ENCODE results near the gene GASK1A.
A peak's percentile ranks its signal among the peaks of the same experiment; 100 is the strongest.

The GASK1A gene

DNA sequence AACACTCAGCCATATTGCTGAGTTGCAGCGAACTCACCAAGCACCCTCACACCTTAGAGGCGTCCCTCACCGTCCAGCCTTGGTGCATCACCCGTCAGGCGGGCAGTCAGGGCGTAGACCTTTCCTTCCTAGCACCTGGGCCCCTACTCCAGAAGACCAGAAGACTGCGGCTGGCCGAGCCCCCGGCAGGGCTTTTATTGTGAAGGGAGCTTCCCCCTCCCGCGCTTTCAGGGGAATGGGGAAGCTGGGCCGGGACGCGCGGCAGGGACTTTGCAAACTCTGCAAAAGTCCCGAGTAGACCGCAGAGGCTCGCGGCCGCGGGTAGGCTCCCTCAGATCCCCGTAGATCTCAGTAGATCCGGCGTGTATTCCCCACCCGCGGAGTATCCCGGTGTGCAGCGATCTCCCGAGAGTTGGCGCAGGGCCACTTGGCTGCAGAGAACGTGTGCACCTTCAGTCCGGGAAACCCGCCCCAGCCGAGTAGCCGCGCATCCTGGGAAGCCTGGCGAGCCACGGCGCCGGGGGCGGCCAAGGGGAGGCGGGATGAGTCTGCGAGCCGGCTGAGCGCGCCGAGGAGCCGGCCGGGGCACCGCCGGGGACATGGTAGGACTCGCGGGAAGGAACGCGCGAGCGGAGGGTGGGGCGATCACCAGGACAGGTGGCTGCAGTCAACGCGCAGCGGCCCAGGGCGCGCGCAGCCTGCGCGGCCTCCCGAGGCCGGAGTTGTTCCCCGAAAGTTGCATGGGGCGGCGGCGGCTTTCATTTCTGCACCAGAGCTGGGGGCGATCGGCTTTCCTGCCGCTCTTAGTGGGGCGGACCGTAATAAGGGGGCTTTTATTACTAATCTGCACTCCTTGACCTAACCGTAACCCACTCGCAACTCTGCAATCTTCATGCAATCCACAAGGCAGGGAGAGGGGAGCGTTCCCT lies at the start of gene GASK1A:
GASK1A (plus strand) TSS at position 268 of the 929 bp plus-strand sequence; CDS start at position 600, 332 bp downstream.
- TF ChIP-seq CSDC2 (CRISPR knock-in tag; IDR thresholded peaks at IDR 0.05) (no peak), TSHZ2 (CRISPR knock-in tag; IDR thresholded peaks at IDR 0.05) (no peak), ZNF8 (CRISPR knock-in tag; IDR thresholded peaks at IDR 0.05) (no peak), RARB (CRISPR knock-in tag; IDR thresholded peaks at IDR 0.05) (no peak), ISL1 (CRISPR knock-in tag; IDR thresholded peaks at IDR 0.05) (no peak), ZNF565 (CRISPR knock-in tag; conservative IDR thresholded peaks at IDR 0.05; ENCODE audit: low read depth) (no peak), ZFP30 (CRISPR knock-in tag; IDR thresholded peaks at IDR 0.05) (no peak), PATZ1 (CRISPR knock-in tag; IDR thresholded peaks at IDR 0.05; ENCODE audit: borderline replicate concordance) (no peak), SNAI2 (CRISPR knock-in tag; IDR thresholded peaks at IDR 0.05) (no peak), PPARA (CRISPR knock-in tag; IDR thresholded peaks at IDR 0.05; ENCODE audit: borderline replicate concordance) (no peak), TCF4 (CRISPR knock-in tag; IDR thresholded peaks at IDR 0.05; ENCODE audit: borderline replicate concordance) (no peak), ZC3H10 (CRISPR knock-in tag; IDR thresholded peaks at IDR 0.05) (no peak), ZFP3 (CRISPR knock-in tag; IDR thresholded peaks at IDR 0.05) (no peak), GLIS3 (CRISPR knock-in tag; IDR thresholded peaks at IDR 0.05) (no peak), BACH2 (CRISPR knock-in tag; IDR thresholded peaks at IDR 0.05; ENCODE audit: borderline replicate concordance) (no peak), OSR1 (CRISPR knock-in tag; IDR thresholded peaks at IDR 0.05) (no peak)
- ATAC-seq = peak; percentile 60

DNA sequence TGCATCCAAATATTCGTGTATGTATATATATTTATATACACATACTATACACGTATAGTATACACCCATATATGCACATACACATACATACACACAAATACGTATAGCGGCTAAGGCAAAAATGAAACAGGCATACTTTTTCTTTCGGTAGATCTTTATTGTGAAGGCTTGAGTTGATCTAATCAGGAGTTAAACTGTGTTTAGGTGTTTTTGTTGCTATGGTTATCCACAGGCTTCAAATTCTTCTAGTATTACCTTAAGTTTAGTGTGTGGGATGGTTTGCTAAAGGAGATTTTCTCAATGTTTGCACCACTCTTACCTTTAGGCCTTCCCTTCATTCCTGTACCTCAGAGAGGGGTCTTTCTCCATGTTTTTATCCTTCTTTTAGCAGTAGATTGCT lies 45.0 kb upstream of the GASK1A start:
- TF ChIP-seq ZNF70 (CRISPR knock-in tag; IDR thresholded peaks at IDR 0.05) = no peak
- no peak for TF ChIP-seq TOX (CRISPR knock-in tag; IDR thresholded peaks at IDR 0.05; ENCODE audit: borderline replicate concordance)
- TF ChIP-seq ZC3H10 (CRISPR knock-in tag; IDR thresholded peaks at IDR 0.05) = no peak
- no peak for TF ChIP-seq CSDC2 (CRISPR knock-in tag; IDR thresholded peaks at IDR 0.05)
- TF ChIP-seq ZNF565 (CRISPR knock-in tag; conservative IDR thresholded peaks at IDR 0.05; ENCODE audit: low read depth) = no peak
- no peak for TF ChIP-seq GLIS3 (CRISPR knock-in tag; IDR thresholded peaks at IDR 0.05)
- TF ChIP-seq PPARA (CRISPR knock-in tag; IDR thresholded peaks at IDR 0.05; ENCODE audit: borderline replicate concordance) = no peak
- TF ChIP-seq PATZ1 (CRISPR knock-in tag; IDR thresholded peaks at IDR 0.05; ENCODE audit: borderline replicate concordance) = no peak
- TF ChIP-seq CREB5 (CRISPR knock-in tag; IDR thresholded peaks at IDR 0.05; ENCODE audit: low read depth) = no peak
- TF ChIP-seq ZFP30 (CRISPR knock-in tag; IDR thresholded peaks at IDR 0.05) = no peak
- TF ChIP-seq, protein P1, sequence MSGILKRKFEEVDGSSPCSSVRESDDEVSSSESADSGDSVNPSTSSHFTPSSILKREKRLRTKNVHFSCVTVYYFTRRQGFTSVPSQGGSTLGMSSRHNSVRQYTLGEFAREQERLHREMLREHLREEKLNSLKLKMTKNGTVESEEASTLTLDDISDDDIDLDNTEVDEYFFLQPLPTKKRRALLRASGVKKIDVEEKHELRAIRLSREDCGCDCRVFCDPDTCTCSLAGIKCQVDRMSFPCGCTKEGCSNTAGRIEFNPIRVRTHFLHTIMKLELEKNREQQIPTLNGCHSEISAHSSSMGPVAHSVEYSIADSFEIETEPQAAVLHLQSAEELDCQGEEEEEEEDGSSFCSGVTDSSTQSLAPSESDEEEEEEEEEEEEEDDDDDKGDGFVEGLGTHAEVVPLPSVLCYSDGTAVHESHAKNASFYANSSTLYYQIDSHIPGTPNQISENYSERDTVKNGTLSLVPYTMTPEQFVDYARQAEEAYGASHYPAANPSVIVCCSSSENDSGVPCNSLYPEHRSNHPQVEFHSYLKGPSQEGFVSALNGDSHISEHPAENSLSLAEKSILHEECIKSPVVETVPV (CRISPR knock-in tag; IDR thresholded peaks at IDR 0.05) = no peak
- TF ChIP-seq ZNF8 (CRISPR knock-in tag; IDR thresholded peaks at IDR 0.05) = no peak
- TF ChIP-seq SNAI2 (CRISPR knock-in tag; IDR thresholded peaks at IDR 0.05) = no peak
- no peak for TF ChIP-seq ZFP3 (CRISPR knock-in tag; IDR thresholded peaks at IDR 0.05)
- TF ChIP-seq RARB (CRISPR knock-in tag; IDR thresholded peaks at IDR 0.05) = no peak
- TF ChIP-seq, protein P2, sequence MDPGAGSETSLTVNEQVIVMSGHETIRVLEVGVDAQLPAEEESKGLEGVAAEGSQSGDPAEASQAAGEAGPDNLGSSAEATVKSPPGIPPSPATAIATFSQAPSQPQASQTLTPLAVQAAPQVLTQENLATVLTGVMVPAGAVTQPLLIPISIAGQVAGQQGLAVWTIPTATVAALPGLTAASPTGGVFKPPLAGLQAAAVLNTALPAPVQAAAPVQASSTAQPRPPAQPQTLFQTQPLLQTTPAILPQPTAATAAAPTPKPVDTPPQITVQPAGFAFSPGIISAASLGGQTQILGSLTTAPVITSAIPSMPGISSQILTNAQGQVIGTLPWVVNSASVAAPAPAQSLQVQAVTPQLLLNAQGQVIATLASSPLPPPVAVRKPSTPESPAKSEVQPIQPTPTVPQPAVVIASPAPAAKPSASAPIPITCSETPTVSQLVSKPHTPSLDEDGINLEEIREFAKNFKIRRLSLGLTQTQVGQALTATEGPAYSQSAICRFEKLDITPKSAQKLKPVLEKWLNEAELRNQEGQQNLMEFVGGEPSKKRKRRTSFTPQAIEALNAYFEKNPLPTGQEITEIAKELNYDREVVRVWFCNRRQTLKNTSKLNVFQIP (CRISPR knock-in tag; IDR thresholded peaks at IDR 0.05; ENCODE audit: borderline replicate concordance, low read depth) = no peak
- TF ChIP-seq BACH2 (CRISPR knock-in tag; IDR thresholded peaks at IDR 0.05; ENCODE audit: borderline replicate concordance) = no peak
- TF ChIP-seq ISL1 (CRISPR knock-in tag; IDR thresholded peaks at IDR 0.05) = no peak
- TF ChIP-seq ESRRG (CRISPR knock-in tag; IDR thresholded peaks at IDR 0.05) = no peak
- ATAC-seq = no peak

All from SK-N-SH treated with all-trans-retinoic acid at 6 μM for 48 hours (cell line).